ENCODE results near the gene MAGEA9B.
"Not testable (repeated sequence)": the region's sequence is repeated elsewhere in the genome, so short reads cannot be mapped to it uniquely, and the experiment has no call there.

MAGEA9B gene, protein sequence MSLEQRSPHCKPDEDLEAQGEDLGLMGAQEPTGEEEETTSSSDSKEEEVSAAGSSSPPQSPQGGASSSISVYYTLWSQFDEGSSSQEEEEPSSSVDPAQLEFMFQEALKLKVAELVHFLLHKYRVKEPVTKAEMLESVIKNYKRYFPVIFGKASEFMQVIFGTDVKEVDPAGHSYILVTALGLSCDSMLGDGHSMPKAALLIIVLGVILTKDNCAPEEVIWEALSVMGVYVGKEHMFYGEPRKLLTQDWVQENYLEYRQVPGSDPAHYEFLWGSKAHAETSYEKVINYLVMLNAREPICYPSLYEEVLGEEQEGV

DNA sequence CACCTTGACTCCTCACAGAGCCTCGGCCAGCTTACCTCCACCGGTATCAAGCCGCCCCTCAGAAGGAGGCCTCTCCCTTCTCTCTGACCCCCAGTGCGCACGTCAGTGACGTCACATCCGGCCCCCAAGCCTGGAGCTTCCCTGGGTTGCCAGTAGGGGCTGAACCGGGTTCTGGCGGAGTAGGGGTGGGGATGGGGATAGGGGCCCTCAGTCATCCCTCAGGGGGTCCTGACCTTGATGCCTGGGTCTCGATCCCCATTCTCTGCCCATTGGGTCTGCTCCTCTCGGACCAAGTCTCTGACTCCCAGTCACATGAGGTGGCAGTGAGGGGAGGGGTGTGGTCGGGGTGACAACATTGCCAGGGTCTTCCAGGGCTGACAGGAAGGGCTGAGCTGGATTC is at the start of gene MAGEA9B:
MAGEA9B (minus strand) TSS at position 101 of the 400 bp plus-strand sequence. CDS start 4,280 bp downstream, outside the sequence.
- DNase-seq (ENCODE audit: low read depth in 2 of 2): not testable (repeated sequence)

- no peak for DNase-seq (ENCODE audit: low read depth in 2 of 2)
Observed at GRCh38 chrX:149633511-149633910, 46.3 kb upstream of the MAGEA9B start.

DNA sequence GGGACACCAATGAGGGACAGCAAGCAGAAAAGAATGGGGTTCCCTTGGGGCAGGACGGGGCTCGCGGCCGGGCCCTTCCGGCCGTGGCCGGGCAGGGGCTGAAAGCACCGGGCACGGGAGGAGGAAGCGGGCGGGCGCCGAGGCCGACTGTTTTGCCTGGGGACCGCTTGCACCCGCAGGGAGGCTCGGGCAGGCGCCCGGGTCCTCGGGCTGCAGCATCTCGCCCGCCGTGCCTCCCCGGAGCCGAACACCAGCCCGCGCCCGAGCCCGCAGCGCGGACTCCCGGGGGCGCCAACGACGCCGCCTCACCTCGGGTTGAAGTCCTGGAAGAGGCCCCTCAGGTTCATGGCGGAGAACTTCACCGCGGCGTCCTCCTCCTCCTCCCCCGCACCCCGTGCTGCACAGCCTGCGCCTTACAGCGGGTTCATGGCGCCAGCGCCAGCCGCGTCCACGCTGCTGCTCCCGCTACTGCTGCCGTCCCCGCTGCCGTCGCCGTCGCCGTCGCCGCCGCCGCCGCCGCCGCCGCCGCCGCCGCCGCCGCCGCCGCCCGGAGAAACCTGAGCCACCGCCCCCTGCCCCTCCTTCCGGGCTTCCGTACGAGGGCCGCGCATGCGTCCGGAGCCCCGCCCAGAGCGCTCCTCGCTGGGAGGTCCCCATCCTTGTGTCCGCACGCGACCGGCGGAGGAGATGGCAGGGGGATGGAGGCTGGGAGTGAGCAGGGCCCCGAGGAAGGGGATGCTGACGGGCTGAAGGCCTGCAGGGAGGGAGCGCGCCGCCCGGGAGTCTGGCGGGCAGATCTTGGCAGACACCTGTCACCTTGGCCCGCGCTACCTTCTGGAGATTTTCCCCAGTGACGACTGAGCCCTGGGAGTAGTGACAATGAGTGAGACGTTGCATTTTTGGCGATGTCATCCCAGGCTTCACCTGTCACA is 44.2 kb upstream of the MAGEA9B start, which contains the start of gene TMEM185A:
TMEM185A (minus strand) TSS at position 559 of the 932 bp plus-strand sequence; CDS start at position 347, 212 bp downstream.
- DNase-seq (ENCODE audit: low read depth in 2 of 2): peak; percentile 54 to 67

DNA sequence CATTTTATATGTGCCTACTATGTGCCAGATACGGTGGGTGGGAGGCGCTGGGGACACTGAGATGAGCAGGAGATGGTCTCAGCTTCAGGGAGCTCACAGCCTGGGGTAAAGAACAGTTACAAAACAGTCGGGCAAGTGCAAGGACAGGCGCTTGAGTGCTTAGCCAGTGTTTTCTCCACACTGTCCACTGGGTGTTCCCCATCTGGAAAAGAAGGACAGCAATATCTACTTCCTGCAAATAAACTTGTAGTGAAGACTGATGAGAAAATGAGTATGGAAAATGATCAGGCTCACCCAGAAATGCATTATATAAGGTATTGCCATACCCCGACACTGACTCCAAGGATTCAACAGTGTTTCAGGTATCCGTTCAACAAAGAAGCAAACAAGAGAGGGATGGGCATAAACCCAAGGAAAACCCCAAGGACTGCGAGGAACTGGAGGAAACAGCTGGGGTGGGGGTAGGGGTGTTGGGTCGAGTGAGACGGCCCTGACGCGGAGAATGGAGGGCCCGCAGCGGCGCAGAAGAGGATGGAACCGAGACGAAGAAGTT is 43.5 kb upstream of the MAGEA9B start:
- DNase-seq (ENCODE audit: low read depth in 2 of 2): no peak

DNA sequence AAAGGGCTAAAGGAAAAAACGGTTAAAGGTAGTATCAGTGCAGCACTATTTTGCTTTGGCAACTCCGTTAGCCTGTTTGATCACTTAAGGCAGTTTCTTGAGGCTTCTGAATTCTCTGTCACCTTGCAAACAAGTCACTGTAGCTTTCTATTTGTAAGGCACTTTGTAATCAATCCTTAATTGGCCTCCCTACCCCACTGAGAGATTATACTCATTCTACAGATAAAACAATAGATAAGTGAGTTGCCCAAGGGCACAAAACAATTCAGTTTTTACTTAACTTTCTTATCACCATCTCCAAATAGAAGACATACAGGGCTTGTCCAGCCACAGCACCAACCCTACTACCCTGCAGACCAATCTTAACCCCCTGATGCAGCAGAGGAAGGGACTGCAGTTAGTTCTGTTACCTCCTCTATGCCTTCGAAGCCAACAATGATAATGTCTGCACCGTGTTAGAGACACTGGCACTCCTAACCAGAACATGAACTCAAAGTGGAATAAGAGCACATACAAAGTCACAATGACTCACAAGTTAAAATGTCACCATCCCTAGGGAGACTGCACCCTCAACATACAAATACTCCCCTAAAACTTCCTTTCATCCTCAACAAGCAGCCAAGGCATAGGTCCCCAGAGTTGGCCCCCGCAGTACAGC is 42.6 kb upstream of the MAGEA9B start:
- DNase-seq (ENCODE audit: low read depth in 2 of 2): no peak

DNA sequence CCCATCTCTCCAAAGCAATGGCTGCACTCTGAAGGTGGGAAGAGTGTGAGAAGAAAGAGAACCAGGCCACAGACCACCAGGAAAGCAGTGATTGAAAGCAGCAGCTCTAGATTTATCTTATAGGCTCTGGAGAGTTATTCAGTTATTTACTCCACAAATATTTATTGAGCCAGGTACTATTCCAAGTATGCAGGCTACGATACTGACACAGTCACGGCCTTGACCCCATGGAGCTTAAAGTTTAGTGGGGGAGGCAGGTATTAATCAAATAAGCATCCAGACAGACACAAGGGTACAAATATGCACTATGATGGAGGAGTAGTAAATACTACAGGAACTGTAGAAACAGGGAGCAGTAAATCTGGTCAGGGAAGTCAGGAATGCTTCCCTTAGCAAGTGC is 41.5 kb upstream of the MAGEA9B start:
- no peak for DNase-seq (ENCODE audit: low read depth in 2 of 2)

DNA sequence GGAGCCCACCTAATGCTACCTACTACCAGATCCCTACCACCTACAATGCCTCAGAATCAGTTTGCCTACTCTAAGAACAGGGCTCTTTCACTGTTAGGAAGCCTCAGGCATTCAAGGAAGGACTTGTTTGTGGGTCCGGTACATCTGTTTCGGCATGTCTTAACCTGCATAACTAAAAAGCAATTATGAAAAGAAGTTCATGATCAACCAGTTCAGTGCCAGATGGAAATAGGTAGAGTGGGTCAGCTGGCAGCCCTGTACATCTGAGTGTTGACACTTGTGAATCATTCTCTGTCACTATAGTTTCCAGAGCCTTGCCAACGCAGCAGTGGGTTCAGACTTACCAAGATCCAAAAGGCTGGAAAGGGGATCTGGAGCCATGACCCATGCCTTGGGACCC is 41.0 kb upstream of the MAGEA9B start:
- no peak for DNase-seq (ENCODE audit: low read depth in 2 of 2)

DNA sequence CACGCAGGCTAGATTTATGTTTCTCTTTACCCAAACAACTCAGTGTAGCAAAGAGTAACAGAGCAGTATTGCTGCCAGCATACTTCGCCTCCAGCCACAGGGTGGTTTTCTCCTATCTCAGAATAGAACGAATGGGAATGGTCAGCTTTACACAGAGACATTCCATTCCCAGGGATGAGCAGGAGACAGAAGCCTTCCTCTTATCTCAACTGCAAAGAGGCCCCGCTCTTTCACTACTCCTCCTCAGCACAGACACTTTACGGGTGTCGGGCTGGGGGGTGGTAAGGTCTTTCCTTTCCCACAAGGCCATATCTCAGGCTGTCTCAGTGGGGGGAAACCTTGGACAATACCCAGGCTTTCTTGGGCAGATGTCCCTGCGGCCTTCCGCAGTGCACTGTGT is 39.6 kb upstream of the MAGEA9B start:
- not testable (repeated sequence) for DNase-seq (ENCODE audit: low read depth in 2 of 2)

DNA sequence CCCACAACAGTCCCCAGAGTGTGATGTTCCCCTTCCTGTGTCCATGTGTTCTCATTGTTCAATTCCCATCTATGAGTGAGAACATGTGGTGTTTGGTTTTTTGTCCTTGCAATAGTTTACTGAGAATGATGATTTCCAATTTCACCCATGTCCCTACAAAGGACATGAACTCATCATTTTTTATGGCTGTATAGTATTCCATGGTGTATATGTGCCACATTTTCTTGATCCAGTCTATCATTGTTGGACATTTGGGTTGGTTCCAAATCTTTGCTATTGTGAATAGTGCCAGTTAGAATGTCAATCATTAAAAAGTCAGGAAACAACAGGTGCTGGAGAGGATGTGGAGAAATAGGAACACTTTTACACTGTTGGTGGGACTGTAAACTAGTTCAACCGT is 32.4 kb upstream of the MAGEA9B start:
- not testable (repeated sequence) for DNase-seq (ENCODE audit: low read depth in 2 of 2)

- no peak for DNase-seq (ENCODE audit: low read depth in 2 of 2)
Observed at GRCh38 chrX:149618871-149619270, 31.6 kb upstream of the MAGEA9B start.

DNA sequence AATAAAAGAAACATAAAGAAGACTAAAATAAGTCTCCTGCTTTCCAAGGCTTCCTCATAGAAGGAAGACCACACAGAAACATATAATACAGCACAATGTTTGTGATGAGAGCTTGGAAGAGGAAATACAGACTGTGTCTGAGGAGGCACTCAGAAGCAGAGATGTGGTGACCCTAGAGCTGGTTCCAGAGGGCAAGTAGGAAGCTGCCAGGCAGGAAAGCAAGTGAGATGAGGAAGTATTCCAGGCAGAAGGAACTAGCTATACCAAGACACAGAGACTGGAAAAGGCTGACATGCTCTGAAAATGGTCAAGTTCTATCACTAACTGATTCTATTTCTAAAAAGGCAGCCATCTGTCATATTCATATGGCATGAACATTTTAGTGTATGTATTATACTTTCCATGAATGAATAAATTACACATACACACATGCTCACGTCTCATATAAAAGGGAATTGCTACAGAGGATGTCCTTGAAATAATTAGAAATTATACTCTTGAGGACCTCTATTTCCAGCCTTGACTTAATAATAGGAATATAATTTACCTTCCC is 24.4 kb upstream of the MAGEA9B start:
- no peak for DNase-seq (ENCODE audit: low read depth in 2 of 2)

GRCh38 chrX:149610511-149610910 is 23.3 kb upstream of the MAGEA9B start:
- DNase-seq (ENCODE audit: low read depth in 2 of 2): no peak

GRCh38 chrX:149607699-149608098 is 20.4 kb upstream of the MAGEA9B start:
- no peak for DNase-seq (ENCODE audit: low read depth in 2 of 2)

DNA sequence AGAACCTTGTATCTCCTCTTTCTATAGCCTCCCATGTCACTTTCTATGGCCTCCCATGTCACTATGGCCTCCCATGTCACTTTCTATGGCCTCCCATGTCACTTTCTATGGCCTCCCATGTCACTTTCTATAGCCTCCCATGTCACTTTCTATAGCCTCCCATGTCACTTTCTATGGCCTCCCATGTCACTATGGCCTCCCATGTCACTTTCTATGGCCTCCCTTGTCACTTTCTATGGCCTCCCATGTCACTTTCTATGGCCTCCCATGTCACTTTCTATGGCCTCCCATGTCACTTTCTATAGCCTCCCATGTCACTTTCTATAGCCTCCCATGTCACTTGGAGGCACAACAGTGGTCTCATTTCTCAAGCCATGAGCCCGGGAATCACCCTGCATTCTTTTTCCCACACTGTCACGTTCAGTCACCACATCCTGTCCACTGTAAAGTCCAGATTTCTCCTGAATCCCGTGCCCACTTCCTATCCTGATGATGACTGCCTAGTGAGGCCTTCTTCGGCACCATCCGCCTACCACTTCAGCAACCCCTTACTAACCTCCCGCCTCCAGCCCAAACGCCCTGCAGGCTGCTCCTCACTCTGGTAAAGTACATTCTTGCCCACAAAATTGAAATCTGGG is 18.1 kb upstream of the MAGEA9B start:
- not testable (repeated sequence) for DNase-seq (ENCODE audit: low read depth in 2 of 2)

GRCh38 chrX:149598603-149599002 is 11.3 kb upstream of the MAGEA9B start:
- DNase-seq (ENCODE audit: low read depth in 2 of 2): not testable (repeated sequence)

DNA sequence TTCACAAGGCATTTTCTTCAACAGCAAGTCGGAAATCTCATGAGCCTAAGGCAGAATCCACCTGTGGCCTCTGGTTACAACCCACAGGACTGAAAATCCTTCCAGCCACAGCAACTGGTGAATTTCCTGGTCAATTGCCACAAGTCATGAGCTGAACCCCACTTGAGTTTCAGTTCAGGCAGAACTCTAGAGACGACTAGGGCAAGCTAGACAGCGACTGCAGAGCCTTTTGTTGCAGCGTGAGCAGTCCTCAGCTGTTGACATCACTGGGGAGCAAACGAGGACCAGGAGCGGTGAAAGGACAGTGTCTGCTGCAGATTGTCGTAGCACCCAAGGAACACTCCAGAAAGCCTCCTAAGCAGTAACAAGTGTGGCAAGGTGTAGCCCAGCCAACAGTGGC is 8.7 kb upstream of the MAGEA9B start:
- not testable (repeated sequence) for DNase-seq (ENCODE audit: low read depth in 2 of 2)

GRCh38 chrX:149595214-149595613 is 8.0 kb upstream of the MAGEA9B start, which contains the start of gene HSFX2:
Gene HSFX2, minus strand, starts transcription at chrX:149595314. Its CDS starts 614 bp downstream, at chrX:149594700.
- not testable (repeated sequence) for DNase-seq (ENCODE audit: low read depth in 2 of 2)

GRCh38 chrX:149590993-149591392 is 3.7 kb upstream of the MAGEA9B start:
- DNase-seq (ENCODE audit: low read depth in 2 of 2): not testable (repeated sequence)

GRCh38 chrX:149585631-149586030 is 1.6 kb downstream of the MAGEA9B start:
- DNase-seq (ENCODE audit: low read depth in 2 of 2): not testable (repeated sequence)

- DNase-seq (ENCODE audit: low read depth in 2 of 2): not testable (repeated sequence)
Observed at GRCh38 chrX:149573456-149573855, 13.8 kb downstream of the MAGEA9B start.

GRCh38 chrX:149572743-149573142 is 14.5 kb downstream of the MAGEA9B start:
- no peak for DNase-seq (ENCODE audit: low read depth in 2 of 2)
